ENCODE results near the gene TMED5. TPM values are rescaled to one million over a fixed set of nuclear protein-coding genes. Genes with fewer than 3 reads are reported as not detected.

TMED5 gene
- total RNA-seq, 1 donor from 2014 or later = 92.5 TPM

- DNase-seq = no peak
- Histone ChIP-seq H3K27me3 (ENCODE audit: low read depth) (no peaks in the 10 kb centered on the region), H3K4me3 (no peak overlapping the region), H3K27ac (no peak overlapping the region), H3K4me1 (no peaks in the 10 kb centered on the region), H3K36me3 (peaks cover 99% of the 10 kb centered on the region), H3K9me3 (no peaks in the 10 kb centered on the region)
- no peak for ATAC-seq
- intact Hi-C loops (cut with DNase I) = no loop called here
- TF ChIP-seq CTCF (IDR thresholded peaks at IDR 0.05) = no peak
Measured at GRCh38 chr1:93152835-93153234, 27.4 kb downstream of the TMED5 start.

- no peaks in the 10 kb centered on the region for H3K27me3 ChIP-seq (ENCODE audit: low read depth)
- no peak for DNase-seq
- no peak for ATAC-seq
- no peak overlapping the region for H3K27ac ChIP-seq
- no peak for TF ChIP-seq CTCF (IDR thresholded peaks at IDR 0.05)
- no peaks in the 10 kb centered on the region for H3K9me3 ChIP-seq
- no peak overlapping the region for H3K4me3 ChIP-seq
- H3K36me3 ChIP-seq = peaks cover 85% of the 10 kb centered on the region
- H3K4me1 ChIP-seq = no peaks in the 10 kb centered on the region
- intact Hi-C loops (cut with DNase I) = no loop called here
Measured at GRCh38 chr1:93151474-93151873, 28.7 kb downstream of the TMED5 start.

DNA sequence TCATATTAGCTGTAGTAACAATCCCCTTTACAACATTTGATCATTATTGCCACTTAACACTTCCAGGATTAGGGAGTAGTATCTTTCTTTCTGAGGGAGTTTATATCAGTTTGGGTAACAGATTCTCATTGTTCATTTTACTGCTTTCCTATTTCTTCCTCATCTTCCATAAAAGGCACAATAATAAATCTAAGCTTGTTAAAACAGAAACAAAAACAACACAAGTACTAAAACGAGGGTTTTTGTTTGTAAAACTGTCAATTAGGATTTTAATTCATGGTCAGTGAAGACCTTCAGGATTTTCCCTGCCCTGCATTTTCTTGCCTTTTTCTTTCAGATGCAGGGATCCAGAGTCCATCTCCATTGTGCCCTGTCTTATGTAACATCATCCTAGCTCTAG is 29.5 kb downstream of the TMED5 start:
- TF ChIP-seq CTCF (IDR thresholded peaks at IDR 0.05) = no peak
- no peaks in the 10 kb centered on the region for H3K4me1 ChIP-seq
- no peak overlapping the region for H3K4me3 ChIP-seq
- ATAC-seq (no peak), DNase-seq (no peak)
- H3K27me3 ChIP-seq (ENCODE audit: low read depth) = no peaks in the 10 kb centered on the region
- H3K9me3 ChIP-seq = no peaks in the 10 kb centered on the region
- H3K36me3 ChIP-seq = peaks cover 78% of the 10 kb centered on the region
- H3K27ac ChIP-seq = no peak overlapping the region
- intact Hi-C loops (cut with DNase I) = no loop called here

DNA sequence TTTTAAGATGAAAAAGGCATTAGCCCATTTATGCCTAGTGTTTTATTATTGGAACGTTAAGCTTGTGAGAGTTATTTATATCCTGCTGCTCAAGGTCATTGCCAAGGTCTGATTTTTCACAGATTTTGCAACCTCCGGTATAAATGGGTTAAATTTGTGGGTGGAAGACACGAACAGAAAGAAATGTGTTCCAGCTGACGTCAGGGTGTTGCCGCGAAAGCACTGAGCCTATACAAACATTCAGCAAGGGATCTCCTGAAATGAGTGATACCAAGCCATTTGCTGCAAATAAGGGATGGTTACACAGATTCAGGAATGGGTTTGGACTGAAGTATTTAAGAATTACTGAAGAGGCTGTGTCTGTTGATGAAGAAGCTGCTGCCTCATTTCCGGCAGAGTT is 32.2 kb downstream of the TMED5 start:
- ATAC-seq (no peak), DNase-seq (no peak)
- Histone ChIP-seq H3K36me3 (peaks cover 51% of the 10 kb centered on the region), H3K4me3 (no peak overlapping the region), H3K4me1 (no peaks in the 10 kb centered on the region), H3K27ac (no peak overlapping the region), H3K9me3 (no peaks in the 10 kb centered on the region), H3K27me3 (ENCODE audit: low read depth) (no peaks in the 10 kb centered on the region)
- no peak for TF ChIP-seq CTCF (IDR thresholded peaks at IDR 0.05)
- intact Hi-C loops (cut with DNase I) = no loop called here

DNA sequence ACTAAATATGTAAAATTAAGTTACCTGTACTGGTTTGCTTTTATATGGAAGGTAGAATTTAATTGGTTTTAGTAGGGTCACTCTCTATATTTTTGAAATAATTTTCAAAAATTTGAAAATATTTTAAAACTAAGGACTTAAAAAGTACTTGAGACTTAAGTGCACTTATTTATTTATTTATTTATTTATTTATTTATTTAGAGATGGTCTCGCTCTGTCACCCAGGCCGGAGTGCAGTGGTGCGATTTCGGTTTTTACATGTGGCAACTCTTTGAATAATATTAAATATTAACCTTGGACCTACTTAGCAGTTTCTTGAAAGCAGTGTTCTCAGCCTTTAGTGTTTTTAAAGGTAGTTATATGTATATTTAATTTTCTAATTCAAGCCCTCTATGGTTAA is 36.4 kb downstream of the TMED5 start:
- DNase-seq = no peak
- ATAC-seq = no peak
- Histone ChIP-seq H3K27me3 (ENCODE audit: low read depth) (no peaks in the 10 kb centered on the region), H3K4me1 (no peaks in the 10 kb centered on the region), H3K4me3 (no peak overlapping the region), H3K27ac (no peak overlapping the region), H3K9me3 (no peaks in the 10 kb centered on the region), H3K36me3 (peaks cover 18% of the 10 kb centered on the region)
- TF ChIP-seq CTCF (IDR thresholded peaks at IDR 0.05) = no peak
- intact Hi-C loops (cut with DNase I) = no loop called here

DNA sequence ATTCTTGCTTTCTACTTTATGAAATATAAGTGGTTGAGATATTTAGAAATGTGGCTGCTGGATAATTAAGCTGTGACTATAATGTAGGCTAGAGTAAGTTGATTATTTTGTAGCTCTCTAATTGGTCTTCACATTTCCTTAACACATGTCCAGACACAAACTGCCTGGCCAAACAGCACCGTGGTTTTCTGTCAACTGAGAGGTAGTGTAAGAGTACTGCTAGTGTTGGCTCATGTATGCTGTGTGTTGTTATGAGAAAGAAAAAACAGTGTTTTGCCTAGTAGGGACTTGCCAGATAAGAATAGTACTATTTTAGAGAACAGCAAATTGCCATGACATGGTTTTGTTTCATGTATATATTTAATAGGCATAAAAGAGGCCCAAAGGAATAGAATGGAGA is 37.1 kb downstream of the TMED5 start:
- Histone ChIP-seq H3K27ac (no peak overlapping the region), H3K36me3 (peaks cover 18% of the 10 kb centered on the region), H3K4me1 (no peaks in the 10 kb centered on the region), H3K27me3 (ENCODE audit: low read depth) (no peaks in the 10 kb centered on the region), H3K9me3 (no peaks in the 10 kb centered on the region), H3K4me3 (no peak overlapping the region)
- no peak for TF ChIP-seq CTCF (IDR thresholded peaks at IDR 0.05)
- intact Hi-C loops (cut with DNase I) = no loop called here
- no peak for DNase-seq
- no peak for ATAC-seq

Measured in lower lobe of right lung (tissue), 2 donors.